Measurements from ENCODE around the gene LRRC10.
A peak's percentile ranks its signal among the peaks of the same experiment; 100 is the strongest.

LRRC10 gene

GRCh38 chr12:69610729-69611128 lies at the start of gene LRRC10:
Gene LRRC10, minus strand, starts transcription at chr12:69610907. Its CDS starts 69 bp downstream, at chr12:69610838.
- no peak for DNase-seq (ENCODE audit: low spot score)

- DNase-seq (ENCODE audit: low spot score) = no peak
These were observed 49.6 kb upstream of the LRRC10 start for GRCh38 chr12:69660164-69660863.

GRCh38 chr12:69658203-69658602 lies 47.5 kb upstream of the LRRC10 start:
- no peak for DNase-seq (ENCODE audit: low spot score)

- DNase-seq (ENCODE audit: low spot score) = peak; percentile 10
These were observed 46.9 kb upstream of the LRRC10 start for GRCh38 chr12:69657376-69658137.

- peak; percentile 55 for DNase-seq (ENCODE audit: low spot score)
These were observed 45.1 kb upstream of the LRRC10 start for GRCh38 chr12:69655616-69656340.

GRCh38 chr12:69653703-69654102 lies 43.0 kb upstream of the LRRC10 start:
- no peak for DNase-seq (ENCODE audit: low spot score)

- DNase-seq (ENCODE audit: low spot score) = no peak
These were observed 41.2 kb upstream of the LRRC10 start for GRCh38 chr12:69651922-69652321.

- DNase-seq (ENCODE audit: low spot score) = no peak
These were observed 38.8 kb upstream of the LRRC10 start for GRCh38 chr12:69649529-69649928.

GRCh38 chr12:69648476-69648875 lies 37.8 kb upstream of the LRRC10 start:
- DNase-seq (ENCODE audit: low spot score) = peak; percentile 49

GRCh38 chr12:69647178-69647577 lies 36.5 kb upstream of the LRRC10 start:
- DNase-seq (ENCODE audit: low spot score) = no peak

GRCh38 chr12:69645031-69645430 lies 34.3 kb upstream of the LRRC10 start:
- DNase-seq (ENCODE audit: low spot score) = no peak

GRCh38 chr12:69644511-69644910 lies 33.8 kb upstream of the LRRC10 start:
- DNase-seq (ENCODE audit: low spot score) = no peak

GRCh38 chr12:69642531-69642930 lies 31.8 kb upstream of the LRRC10 start:
- DNase-seq (ENCODE audit: low spot score) = no peak

- no peak for DNase-seq (ENCODE audit: low spot score)
These were observed 30.8 kb upstream of the LRRC10 start for GRCh38 chr12:69641546-69641945.

- peak; percentile 78 for DNase-seq (ENCODE audit: low spot score)
These were observed 28.8 kb upstream of the LRRC10 start for GRCh38 chr12:69639400-69640016.

GRCh38 chr12:69633061-69633460 lies 22.4 kb upstream of the LRRC10 start:
- DNase-seq (ENCODE audit: low spot score) = no peak

GRCh38 chr12:69630191-69630590 lies 19.5 kb upstream of the LRRC10 start:
- no peak for DNase-seq (ENCODE audit: low spot score)

- no peak for DNase-seq (ENCODE audit: low spot score)
These were observed 16.8 kb upstream of the LRRC10 start for GRCh38 chr12:69627501-69627900.

GRCh38 chr12:69623970-69624369 lies 13.3 kb upstream of the LRRC10 start:
- no peak for DNase-seq (ENCODE audit: low spot score)

- no peak for DNase-seq (ENCODE audit: low spot score)
These were observed 10.8 kb upstream of the LRRC10 start for GRCh38 chr12:69621551-69621950.

GRCh38 chr12:69620921-69621320 lies 10.2 kb upstream of the LRRC10 start:
- DNase-seq (ENCODE audit: low spot score) = no peak

GRCh38 chr12:69620077-69620476 lies 9.4 kb upstream of the LRRC10 start:
- no peak for DNase-seq (ENCODE audit: low spot score)

Measured in hepatic stellate cell (primary cell).